T-helper 22 cell (primary cell): ENCODE results near the gene CREB3L2.
"Not testable (repeated sequence)": the region's sequence is repeated elsewhere in the genome, so short reads cannot be mapped to it uniquely, and the experiment has no call there.

Experiments used
- DNase-seq: peaks from one replicate; pipeline ENCODE4 v3.0.0-alpha.2; 2020; ENCODE audit warnings: low read depth

Gene CREB3L2

DNA sequence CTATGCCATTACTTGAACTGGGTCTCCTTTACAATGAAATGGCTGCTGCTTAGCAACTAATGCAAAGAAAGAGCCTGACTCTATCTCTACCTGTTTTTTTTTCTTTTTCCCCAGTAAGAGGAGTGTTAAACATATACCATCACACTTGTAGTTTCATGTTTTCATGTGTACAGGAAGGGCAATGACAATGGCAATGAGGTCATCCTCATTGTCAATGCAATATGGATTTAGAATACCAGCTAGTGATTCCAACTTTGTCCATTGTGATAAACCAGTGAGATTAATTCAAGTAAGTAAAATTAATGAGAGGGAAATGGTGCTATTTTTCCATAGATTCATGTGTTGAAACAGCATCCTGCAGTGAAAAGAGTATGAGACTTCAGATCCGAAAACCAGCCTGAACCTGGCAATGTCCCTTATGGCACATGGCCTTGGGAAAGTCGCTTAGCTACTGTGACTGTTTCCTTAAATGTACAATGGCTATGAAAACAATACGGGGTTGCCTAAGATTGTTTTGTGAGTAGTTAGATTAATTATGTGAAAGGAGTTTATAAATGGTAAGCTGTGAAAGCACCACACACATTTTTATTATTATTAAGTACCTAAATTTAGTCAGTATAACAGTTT is 166.3 kb downstream of the CREB3L2 start:
- DNase-seq = no peak

DNA sequence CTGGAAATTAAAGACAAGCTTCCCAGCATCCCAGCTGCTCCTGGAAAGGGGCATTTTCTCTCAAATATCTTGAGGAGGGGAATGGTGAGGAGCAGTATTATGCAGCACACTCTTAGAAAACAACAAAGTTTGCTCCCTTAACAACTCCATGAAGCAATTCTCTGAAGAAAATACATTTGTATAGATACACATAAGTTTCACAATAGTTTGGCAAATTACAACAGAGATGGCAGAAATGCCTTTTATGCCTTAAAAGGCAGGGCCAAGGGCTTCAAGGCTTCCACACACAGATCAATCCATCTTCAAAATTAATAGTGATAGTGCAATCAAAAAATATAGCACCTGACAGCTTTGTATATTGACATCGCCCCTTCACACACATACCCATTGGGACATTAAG is 167.3 kb downstream of the CREB3L2 start:
- DNase-seq = no peak

DNA sequence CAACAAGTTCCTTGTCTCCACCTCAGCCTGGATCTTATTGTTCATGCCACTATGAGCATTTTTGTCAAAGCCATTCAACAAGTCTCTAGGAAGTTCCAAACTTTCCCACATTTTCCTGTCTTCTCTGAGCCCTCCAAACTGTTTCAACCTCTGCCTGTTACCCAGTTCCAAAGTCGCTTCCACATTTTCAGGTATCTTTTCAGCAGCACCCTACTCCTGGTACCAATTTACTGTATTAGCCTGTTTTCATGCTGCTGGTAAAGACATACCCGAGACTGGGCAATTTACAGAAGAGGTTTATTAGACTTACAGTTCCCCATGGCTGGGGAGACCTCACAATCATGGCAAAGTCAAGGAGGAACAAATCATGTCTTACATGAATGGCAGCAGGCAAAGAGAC is 168.9 kb downstream of the CREB3L2 start:
- DNase-seq = not testable (repeated sequence)

DNA sequence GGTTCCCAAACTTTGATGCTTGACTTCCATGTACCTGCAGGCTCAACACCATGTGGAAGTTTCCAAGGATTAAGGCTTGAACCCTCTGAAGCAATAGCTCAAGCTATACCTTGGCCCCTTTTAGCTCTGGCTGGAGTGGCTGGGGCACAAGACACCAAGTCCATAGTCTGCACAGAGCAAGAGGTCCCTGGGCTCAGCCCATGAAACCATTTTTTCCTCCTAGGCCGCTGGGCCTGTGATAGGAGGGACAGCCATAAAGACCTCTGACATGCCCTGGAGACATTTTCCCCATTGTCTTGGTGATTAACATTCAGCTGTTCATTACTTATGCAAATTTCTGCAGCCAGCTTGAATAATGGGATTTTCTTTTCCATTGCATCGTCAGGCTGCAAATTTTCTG is 169.5 kb downstream of the CREB3L2 start:
- DNase-seq = no peak

DNA sequence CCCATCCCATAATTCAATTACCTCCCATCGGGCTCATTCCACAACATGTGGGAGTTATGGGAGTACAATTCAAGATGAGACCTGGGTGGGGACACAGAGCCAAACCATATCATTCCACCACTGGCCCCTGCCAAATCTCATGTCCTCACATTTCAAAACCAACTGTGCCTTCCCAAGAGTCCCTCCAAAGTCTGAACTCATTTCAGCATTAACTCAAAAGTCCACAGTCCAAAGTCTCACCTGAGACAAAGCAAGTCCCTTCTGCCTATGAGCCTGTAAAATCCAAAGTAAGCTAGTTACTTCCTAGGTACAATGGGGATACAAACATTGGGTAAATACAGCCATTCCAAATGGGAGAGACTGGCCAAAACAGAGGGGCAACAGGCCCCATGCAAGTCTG is 170.3 kb downstream of the CREB3L2 start:
- not testable (repeated sequence) for DNase-seq

DNA sequence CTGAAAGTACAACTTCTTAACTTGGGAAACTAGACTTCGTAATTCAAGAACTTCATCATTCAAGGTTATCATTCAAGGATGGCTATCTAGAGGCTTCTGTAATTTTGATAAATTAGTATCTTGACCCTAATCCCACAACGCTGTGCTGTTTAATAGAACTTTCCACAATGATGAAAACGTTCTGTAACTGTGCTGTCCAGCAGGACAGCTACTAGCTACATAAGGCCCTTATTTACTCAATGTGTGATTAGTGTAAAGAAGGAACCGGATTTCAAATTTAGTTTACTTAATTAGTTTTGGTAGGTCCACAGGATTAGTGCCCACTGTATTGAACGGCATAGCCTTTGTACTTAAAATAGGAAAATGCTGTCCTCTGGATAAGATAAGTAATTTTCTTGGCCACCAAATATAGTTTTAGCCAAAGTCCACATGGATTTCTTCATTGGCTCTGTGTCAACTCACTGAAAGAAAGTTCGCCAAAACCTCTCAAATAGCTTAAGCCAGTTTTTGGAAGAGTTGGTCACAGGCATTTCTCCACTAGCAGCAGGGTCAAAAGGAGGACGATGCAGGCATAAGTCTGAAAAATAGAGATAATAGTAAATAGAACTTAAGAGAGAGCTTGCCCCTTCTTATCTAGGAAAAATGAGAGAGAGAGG is 172.4 kb downstream of the CREB3L2 start:
- DNase-seq = no peak

DNA sequence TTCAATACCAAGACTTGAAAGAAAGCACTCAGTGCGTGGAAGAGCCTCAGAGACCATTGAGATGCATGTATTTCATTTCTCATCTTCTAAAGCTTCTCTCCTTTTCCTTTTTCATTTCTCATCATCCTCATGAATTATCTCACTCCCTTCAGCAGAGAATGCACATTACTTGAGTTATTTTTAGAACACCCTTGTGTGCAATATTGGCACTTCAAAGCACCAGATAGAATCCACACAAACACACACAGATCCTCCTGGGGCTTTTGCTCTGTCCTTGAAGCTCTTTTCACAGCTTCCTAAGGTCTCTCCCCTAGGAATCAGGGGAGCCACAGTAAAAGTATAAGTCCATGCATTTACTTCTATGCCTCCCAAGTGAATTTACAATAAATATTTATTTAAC is 173.4 kb downstream of the CREB3L2 start:
- no peak for DNase-seq

GRCh38 chr7:137825489-137825888 is 176.4 kb downstream of the CREB3L2 start:
- DNase-seq = no peak
